Astrocyte of the hippocampus (primary cell): ENCODE data around the gene CLEC19A.
"Not testable (repeated sequence)": the region's sequence is repeated elsewhere in the genome, so short reads cannot be mapped to it uniquely, and the experiment has no call there.

ENCODE experiments used
- DNase-seq: peaks from one replicate; pipeline ENCODE4 v3.0.0; 2011; ENCODE audit warnings: low read depth, low spot score

The CLEC19A gene

GRCh38 chr16:19286827-19287226 is 1.3 kb downstream of the CLEC19A start:
- DNase-seq: no peak

DNA sequence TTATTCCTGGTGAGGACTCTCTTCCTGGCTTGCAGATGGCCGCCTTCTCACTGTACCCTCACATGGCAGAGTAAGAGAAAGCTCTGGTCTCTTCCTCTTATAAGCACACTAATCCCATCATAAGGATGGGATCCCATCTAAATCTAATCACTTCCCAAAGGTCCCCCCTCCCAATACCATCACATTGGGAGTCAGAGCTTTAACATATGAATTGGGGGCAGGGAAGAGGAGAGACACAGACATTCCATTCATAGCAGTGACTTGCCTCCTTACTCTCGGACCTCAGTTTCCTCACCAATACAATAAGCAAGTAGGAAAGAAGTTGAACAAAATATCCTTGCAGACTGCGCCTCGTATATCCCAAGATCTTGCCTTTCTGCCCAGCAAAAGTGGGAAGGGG is 1.7 kb downstream of the CLEC19A start:
- no peak for DNase-seq

- no peak for DNase-seq
Measured at GRCh38 chr16:19288872-19289799, 3.6 kb downstream of the CLEC19A start.

DNA sequence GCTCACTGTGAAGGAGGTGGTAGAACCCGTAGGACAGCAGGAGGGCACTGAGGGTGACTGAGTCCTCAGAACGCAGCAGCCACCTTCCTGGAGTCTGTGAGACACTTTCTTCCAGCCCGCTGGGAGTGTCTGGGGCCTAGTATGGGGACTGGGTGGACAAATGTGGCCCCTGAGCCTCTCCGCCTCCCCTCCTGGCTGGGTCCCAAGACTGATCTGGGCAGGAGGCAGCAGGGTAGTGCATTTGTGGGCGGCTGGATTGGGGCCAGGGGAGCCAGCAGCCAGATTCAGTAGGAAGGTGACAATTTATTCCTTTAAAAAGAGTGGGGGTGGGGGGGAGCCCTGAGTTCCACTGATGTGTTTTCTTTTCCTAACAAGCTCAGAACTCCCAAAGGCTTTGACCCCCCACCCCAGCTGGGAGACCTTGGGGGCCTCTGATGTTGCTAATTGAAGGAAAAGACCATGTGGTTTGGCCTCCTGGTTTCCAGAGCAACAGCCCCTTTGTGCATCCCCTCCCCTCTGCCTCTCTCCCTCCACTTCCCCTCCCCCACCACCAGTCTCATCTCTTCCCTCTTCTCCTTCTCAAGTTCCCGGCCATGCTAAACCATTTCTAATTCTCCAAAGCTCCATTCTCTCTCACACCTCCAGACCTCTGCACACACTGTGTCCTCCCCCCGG is 4.4 kb downstream of the CLEC19A start:
- DNase-seq: peak; percentile 57

DNA sequence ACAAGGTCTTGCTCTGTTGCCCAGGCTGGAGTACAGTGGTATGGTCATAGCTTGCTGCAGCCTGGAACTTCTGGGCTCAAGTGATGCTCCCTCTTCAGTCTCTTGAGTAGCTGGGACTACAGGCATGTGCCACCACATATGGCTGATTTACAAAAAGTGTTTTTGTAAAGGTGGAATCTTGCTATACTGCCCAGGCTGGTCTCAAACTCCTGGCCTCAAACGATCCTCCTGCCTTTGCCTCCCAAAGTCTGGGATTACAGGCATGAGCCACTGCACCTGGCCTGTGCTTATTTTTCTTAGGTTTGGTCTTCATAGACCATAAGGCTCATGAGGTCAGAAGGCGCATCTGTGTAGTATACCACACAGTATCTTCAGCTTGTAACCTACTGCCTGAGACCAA is 5.3 kb downstream of the CLEC19A start:
- DNase-seq: no peak

DNA sequence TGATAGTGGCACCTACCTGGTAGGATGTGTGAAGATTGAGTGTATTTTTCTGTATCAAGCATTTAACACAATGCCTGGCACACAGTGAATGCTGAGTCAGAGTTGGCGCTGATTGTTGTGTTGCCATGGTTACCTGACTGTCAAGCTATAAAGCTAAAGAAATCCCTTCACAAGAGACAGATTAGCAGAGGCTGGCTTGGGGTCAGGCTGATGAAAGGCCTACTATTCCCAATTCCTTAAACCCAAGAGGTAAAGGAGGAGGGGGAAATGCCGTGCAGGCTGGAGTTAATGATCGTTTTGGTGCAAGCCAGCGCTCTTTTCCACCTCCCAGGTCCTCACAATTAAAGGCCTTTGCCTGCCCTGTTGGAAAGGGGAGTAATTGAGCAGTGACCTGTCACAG is 5.9 kb downstream of the CLEC19A start:
- DNase-seq: peak; percentile 85

- DNase-seq: peak; percentile 67
Measured at GRCh38 chr16:19292186-19292585, 6.7 kb downstream of the CLEC19A start.

- no peak for DNase-seq
Measured at GRCh38 chr16:19294156-19294649, 8.7 kb downstream of the CLEC19A start.

DNA sequence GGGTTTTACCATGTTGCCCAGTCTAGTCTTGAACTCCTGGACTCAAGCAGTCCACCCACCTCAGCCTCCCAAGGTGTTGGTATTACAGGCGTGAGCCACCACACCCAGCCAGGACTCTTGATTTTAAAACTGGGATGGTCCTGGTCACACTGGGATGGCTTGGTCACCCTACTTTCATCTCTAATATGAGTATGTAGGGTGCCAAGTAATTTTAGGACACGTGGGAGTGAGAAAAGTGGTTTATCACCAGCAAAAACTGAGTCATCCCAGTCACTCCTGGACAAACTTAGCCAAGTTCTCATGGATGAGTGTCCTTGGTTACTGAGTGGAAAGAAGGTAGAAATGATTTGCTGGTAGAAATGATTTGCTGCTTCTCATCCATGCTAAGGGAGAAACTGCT is 9.9 kb downstream of the CLEC19A start:
- no peak for DNase-seq

DNA sequence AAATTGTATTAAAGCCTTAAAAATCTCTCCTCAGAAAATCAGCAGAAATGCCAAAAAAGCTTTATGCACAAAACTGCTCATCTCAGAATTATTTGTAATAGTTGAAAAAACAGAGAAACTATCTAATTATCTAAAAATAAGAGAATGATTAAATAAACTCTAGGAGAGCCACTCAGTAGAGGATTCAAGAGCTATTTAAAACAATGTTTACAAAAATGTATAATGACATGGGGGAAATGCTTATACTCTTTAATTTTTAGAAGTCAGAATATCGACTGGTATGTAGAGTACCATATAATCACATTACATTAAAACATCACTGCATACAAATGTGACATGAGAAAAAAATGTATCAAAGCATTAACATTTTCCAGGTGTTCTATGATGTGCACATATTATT is 11.9 kb downstream of the CLEC19A start:
- no peak for DNase-seq

DNA sequence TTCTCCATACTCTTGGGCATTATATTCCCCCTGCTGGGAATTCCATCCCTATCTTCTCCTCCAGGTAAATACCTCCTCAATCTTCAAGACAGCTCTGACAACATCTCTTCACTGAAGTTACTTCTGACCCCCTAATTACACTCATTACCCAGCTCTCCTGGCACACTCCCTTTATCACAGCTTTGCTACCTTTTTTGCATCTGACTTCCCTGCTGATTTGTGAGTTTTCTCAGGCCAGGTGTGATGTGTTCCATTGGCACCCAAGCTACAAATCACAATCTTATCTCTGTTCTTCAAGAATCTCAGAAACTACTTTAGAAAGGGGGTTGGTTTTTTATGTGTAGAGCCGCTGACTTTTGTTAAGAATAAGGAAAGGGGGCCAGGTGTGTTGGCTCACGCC is 14.0 kb downstream of the CLEC19A start:
- no peak for DNase-seq

GRCh38 chr16:19301931-19302330 is 16.4 kb downstream of the CLEC19A start:
- DNase-seq: no peak

DNA sequence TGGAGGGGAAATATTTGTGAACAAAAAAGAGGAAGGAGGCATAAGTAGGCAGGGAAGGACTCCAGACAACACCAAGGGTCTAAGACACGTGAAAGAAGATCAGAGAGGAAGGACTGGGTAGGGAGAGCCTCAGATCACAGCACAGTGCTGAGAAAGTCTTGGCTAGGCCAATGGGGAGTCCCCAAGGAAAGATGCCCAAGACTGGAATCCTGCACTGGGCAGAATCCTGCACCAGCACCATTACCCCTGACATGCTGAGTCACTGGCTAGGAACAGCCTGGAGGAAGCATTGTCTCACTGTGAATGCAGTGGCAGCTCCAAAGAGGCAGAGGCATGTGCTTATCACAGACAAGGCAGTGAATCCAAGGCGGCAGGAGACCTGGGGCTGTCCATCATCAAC is 19.2 kb downstream of the CLEC19A start:
- peak; percentile 25 for DNase-seq

DNA sequence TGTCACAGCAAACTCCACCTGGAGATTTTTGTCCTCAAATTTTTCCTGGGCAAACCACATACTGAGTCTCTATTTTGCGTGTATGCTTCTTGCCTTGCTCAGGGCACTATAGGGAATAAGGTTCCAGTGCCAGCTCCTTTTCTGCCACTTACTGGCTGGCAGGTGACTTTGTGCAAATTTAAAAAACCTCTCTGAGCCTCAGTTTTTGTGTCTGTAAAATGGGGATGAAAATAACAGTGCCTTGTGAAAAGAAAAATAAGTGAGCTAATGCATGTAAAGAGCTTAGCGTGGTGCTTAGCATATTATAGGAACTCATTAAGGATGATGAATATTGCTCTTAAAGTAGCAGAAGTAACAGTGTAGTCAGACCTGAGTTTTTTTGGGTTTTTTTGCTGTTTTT is 19.9 kb downstream of the CLEC19A start:
- DNase-seq: no peak

- DNase-seq: no peak
Measured at GRCh38 chr16:19307587-19308241, 22.2 kb downstream of the CLEC19A start.

DNA sequence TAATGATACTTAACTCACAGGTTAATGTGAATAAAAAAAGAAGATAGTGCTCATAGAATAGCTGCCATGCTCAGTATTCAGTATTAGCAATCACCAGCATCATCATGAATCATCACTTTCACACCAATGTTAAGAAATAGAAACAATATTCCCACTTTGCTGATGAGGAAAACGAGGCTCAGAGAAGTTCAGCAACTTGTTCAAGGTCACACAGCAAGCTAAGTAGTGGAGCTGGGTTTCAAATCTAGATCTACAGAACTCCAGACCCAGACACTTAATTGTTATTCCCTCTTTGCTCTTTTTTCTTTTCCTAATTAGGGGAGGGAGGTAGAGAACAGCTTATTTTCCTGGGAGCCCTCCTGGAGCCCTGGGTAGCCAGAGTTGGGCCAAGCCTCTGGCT is 22.9 kb downstream of the CLEC19A start:
- no peak for DNase-seq

GRCh38 chr16:19309178-19309577 is 23.6 kb downstream of the CLEC19A start:
- DNase-seq: no peak

GRCh38 chr16:19314718-19315425 is 29.3 kb downstream of the CLEC19A start:
- DNase-seq: no peak

DNA sequence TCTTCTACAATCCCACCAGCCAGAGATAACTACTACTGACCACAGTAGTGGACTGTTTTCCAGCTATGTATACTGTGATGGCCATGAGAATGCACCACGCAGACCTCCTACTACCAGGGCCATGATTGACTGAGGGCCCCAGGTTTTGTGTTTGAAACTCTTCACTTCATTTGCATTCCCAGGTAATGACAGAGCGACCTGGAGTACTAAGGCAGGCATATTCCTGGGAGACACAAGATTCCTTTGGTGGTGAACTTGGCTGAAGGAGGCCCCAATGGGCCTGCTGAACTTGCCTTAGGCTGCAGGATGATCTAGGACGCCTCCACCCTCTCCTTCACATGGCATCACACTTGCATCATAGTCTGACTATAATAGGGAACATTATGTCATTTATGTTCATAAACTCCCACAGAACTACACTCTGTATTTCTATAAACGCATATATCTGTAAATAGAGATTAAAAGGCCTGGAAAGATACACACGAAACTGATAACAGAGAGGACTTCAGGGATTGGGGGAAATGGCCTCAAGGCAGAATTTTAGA is 30.4 kb downstream of the CLEC19A start:
- DNase-seq: no peak

- DNase-seq: no peak
Measured at GRCh38 chr16:19316846-19317245, 31.3 kb downstream of the CLEC19A start.

GRCh38 chr16:19321186-19321585 is 35.7 kb downstream of the CLEC19A start:
- DNase-seq: not testable (repeated sequence)
